HG03196 (cell line): Measurements from ENCODE around the gene CD38.

Experiments
- ATAC-seq: cut with Tn5 transposase; IDR thresholded peaks from one replicate; pipeline ENCODE4 v1.9.1; 2021; ENCODE audit not compliant: unreplicated experiment

Gene CD38

GRCh38 chr4:15894921-15895916 is 117.1 kb downstream of the CD38 start:
- no peak for ATAC-seq

DNA sequence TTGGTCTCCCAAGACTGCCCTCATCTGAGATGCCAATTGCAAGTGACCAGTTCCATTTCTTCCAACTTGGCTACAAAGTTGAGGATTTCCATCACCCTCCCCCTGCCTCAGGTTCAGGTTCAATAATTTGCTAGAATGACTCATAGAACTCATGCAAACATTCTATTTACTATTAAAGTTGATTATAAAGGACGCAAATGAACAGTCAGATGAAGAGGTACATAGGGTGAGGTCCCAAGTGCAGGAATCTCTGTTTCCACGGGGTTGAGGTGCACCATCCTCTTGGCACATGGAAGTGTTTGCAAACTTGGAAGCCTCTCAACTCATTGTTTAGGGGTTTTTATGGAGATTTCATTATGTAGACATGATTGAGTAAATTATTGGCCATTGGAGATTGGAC is 119.4 kb downstream of the CD38 start:
- no peak for ATAC-seq

- no peak for ATAC-seq
These were observed 120.8 kb downstream of the CD38 start for GRCh38 chr4:15898902-15899301.

DNA sequence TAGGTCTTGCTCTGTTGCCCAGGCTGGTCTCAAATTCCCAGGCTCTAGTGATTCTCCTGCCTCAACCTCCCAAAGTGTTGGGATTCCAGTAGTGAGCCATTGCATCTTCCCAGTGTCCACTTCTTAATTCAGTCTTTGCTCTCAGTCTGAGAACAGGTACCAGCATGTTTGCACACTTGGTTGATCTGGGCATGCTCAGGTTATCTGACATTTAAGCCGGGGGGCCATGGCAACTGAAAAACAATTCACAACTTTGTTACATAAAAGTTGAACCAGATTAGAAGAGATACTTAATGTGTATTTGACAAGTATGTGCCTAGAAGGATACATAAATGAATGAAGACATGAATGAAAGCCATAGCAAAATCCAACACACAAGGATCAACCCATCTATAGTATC is 121.4 kb downstream of the CD38 start:
- ATAC-seq = no peak

DNA sequence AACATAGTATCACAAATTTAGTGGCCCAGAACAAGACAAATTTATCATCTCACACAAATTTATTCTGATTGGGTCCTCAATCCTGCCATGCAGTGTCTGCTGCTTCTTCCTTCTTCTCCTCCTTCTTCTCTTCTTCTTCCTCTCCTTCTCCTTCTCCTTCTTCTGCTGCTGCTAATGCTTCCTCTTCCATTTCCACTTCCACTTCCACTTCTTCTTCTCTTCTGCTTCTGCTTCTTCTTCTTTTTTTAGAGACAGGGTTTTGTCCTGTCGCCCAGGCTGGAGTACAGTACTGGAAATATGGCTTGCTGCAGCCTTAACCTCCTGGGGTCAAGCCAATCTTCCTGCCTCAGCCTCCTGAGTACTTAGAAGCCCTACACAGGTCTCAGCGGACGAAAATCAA is 122.9 kb downstream of the CD38 start:
- no peak for ATAC-seq

DNA sequence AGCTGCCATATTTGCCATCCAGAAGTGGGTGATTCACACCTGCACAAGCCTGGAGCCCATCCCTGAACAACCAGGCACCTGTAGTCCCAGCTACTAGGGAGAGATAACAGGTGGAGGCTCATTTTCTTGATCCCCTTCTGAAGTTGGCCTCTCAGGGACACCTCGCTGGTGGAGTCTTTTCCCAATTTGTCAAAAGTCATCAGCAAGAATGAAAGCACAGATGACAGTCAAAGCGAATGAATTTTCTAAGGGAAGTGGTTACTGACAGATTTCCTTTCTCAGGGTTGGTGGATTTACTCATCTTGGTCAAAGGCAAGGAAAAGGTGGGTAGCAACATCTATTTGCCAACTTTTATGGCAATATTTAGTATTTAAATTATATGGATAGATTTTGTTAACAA is 123.9 kb downstream of the CD38 start:
- ATAC-seq = no peak

DNA sequence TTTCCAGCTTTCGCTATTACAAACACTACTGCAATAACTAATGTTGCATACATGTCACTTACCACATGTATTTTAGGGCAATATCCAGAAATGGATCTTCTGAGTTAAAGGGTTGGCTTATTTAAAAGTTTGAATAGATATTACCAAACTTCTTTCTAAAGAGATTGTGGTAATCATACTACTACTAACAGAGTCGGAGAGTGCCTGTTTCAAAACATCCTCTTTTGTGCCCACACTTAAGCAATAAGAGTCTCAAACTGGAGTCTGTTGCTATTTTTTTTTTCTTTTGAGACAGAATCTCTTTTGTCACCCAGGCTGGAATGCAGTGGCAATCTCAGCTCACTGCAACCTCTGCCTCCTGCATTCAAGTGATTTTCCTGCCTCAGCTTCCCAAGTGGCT is 124.6 kb downstream of the CD38 start:
- ATAC-seq = no peak
